Measurements from ENCODE around the gene HACD2.

Gene HACD2

DNA sequence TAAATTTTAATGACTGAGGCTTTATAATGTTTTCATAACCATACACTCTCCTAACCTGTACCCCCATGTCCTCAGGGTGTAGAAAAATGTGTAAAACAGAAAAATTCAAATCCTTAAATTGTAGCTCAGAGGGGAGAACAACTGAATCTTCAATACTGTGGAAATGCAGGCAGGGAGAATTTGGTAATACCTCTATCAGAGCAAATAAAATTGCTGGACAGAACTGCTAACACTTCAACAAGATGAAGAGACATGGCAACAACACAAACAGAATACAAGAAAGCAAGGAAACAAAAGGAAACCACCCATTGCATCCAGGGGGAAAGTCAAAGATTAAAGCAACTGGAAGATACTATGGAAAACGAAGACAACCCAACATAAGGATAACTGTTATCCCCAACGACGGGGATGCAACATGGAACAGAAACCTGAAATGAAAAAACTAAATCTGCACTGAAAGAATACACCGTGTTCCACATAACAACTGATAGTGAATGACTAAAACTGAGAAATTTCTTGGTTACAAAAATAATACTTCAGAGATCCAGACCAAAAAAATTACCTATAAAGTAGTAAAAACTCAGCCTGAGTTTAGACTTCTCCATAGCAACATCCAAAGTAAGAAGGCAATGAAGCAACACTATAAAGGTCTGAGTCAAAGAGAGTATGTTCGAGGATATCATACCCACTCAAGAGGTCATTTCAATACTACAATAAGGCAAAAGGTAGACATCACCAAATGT, 48.5 kb downstream of the HACD2 start:
- TF ChIP-seq, protein P1, sequence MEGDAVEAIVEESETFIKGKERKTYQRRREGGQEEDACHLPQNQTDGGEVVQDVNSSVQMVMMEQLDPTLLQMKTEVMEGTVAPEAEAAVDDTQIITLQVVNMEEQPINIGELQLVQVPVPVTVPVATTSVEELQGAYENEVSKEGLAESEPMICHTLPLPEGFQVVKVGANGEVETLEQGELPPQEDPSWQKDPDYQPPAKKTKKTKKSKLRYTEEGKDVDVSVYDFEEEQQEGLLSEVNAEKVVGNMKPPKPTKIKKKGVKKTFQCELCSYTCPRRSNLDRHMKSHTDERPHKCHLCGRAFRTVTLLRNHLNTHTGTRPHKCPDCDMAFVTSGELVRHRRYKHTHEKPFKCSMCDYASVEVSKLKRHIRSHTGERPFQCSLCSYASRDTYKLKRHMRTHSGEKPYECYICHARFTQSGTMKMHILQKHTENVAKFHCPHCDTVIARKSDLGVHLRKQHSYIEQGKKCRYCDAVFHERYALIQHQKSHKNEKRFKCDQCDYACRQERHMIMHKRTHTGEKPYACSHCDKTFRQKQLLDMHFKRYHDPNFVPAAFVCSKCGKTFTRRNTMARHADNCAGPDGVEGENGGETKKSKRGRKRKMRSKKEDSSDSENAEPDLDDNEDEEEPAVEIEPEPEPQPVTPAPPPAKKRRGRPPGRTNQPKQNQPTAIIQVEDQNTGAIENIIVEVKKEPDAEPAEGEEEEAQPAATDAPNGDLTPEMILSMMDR (IDR thresholded peaks at IDR 0.05), result no peak
- TF ChIP-seq ZFX (IDR thresholded peaks at IDR 0.05; ENCODE audit: borderline replicate concordance), result no peak

DNA sequence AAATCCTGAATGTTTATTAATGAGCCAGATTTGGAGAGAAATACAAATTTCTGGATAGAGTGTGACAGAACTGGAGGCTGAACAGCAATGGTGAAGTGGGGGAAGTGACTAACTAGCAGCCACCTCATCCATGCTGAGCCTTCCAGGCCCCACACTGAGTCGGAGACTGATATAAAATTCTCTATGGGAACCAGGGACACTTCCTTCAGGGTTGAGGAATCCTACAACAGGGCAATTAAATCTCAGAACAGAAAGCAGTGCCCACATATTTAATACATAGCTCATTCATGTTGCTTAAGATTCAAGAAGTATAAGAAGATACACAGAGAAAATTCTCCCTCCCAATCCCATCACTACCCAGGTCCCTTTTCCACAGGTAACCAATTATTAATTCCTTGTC, 49.3 kb downstream of the HACD2 start:
- H3K27ac ChIP-seq, result no peak overlapping the region
- no peak for TF ChIP-seq ZFX (IDR thresholded peaks at IDR 0.05; ENCODE audit: borderline replicate concordance)
- TF ChIP-seq, protein P1 (IDR thresholded peaks at IDR 0.05), result no peak

More for the DNA sequence above, 48.5 kb downstream of the HACD2 start:
- no peak overlapping the region for H3K27ac ChIP-seq

- no peak for TF ChIP-seq ZFX (IDR thresholded peaks at IDR 0.05; ENCODE audit: borderline replicate concordance)
- TF ChIP-seq, protein P1 (IDR thresholded peaks at IDR 0.05), result no peak
- H3K27ac ChIP-seq, result no peak overlapping the region
Measured at GRCh38 chr3:123534264-123534663, 50.6 kb downstream of the HACD2 start.

DNA sequence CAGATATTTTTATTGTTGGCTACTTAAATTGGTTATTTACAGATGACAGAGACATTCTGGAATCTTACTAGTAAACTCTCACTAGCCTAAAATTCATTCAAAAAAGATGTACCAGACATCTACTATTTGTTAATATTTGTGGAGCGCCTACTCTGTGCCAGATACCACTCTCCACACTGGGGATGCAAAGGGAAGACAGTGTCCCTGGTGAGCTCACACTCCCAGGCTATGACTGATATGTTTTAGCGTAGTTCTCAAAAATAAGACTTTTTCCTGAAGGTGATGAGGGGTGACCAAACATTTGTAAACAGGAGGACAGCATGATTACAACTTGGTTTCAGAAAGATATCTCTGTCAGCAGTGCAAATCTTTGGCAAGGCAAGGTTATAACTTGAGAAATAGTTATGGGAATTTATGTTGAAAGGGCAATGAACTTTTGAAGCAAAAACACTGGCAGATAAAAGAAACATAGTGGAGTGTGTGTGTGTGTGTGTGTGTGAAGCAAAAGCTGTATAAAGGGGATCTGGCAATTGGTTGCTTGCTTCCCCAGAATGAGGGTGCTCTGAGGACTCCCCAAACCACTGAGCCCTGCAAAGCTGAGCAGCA, 51.2 kb downstream of the HACD2 start:
- no peak for TF ChIP-seq ZFX (IDR thresholded peaks at IDR 0.05; ENCODE audit: borderline replicate concordance)
- TF ChIP-seq, protein P1 (IDR thresholded peaks at IDR 0.05), result no peak
- H3K27ac ChIP-seq, result no peak overlapping the region

DNA sequence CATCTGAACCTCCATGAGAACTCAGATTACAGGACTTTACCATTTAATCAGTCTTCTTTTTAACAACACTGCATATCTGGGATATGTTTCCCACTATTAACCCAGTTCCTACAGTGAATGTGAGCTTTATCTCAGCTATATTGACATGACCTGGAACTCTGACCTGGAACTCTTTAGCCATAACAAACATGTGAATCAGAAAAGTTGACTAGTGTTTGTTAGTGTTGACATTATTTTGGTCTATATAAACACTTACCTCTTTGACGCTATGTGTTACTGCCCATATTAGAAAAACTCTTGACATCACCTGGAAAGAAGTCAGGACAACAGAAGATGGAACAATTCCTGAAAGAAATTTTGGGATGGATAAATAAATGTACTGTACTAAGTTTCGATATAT, 56.7 kb downstream of the HACD2 start:
- H3K27ac ChIP-seq, result no peak overlapping the region

GRCh38 chr3:123527046-123527445, 57.8 kb downstream of the HACD2 start:
- no peak for TF ChIP-seq ZFX (IDR thresholded peaks at IDR 0.05; ENCODE audit: borderline replicate concordance)
- TF ChIP-seq, protein P1 (IDR thresholded peaks at IDR 0.05), result no peak
- no peak overlapping the region for H3K27ac ChIP-seq

More for the DNA sequence above, 56.7 kb downstream of the HACD2 start:
- no peak for TF ChIP-seq ZFX (IDR thresholded peaks at IDR 0.05; ENCODE audit: borderline replicate concordance)
- TF ChIP-seq, protein P1 (IDR thresholded peaks at IDR 0.05), result no peak

DNA sequence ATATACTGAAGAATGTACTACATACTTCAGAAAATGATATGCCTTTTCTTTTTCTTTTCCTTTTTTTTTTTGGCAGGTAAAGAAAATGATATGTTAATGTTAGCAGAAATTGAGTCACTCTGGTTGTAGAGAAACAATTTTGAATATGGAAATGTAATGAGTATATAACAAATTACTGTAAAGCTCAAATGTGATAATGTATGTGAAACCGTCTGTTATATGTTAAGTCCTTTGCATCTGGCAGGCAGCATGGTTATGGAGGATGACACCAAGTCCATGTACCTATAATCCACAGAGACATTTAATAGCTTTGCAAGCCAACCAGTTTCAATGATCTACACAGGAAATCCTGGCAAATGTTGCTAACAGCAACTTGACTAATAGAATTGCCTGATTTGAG, 58.4 kb downstream of the HACD2 start:
- H3K27ac ChIP-seq, result no peak overlapping the region
- TF ChIP-seq ZFX (IDR thresholded peaks at IDR 0.05; ENCODE audit: borderline replicate concordance), result no peak
- TF ChIP-seq, protein P1 (IDR thresholded peaks at IDR 0.05), result no peak
